ENCODE results near the gene OR6T1.

OR6T1 gene, protein sequence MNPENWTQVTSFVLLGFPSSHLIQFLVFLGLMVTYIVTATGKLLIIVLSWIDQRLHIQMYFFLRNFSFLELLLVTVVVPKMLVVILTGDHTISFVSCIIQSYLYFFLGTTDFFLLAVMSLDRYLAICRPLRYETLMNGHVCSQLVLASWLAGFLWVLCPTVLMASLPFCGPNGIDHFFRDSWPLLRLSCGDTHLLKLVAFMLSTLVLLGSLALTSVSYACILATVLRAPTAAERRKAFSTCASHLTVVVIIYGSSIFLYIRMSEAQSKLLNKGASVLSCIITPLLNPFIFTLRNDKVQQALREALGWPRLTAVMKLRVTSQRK

DNA sequence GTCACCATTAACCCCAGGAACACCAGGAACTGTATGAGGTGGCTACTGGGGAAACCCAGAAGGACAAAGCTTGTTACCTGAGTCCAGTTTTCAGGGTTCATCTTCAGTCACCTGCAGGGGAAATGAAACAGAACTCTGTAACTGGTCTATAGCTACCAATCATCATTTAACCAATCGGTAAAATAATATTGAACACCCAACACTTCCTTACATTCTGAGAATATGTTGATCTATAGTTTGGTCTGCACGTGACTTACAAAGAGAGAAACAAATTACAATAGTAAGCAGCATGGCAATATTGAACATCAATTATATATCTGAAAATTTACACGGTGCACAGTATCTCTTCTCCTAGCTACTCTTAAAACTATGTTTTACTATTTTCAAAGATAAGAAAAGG, at the start of gene OR6T1:
OR6T1 (minus strand) TSS at position 101 of the 400 bp plus-strand sequence; CDS start at position 101, 0 bp downstream.
- no peak for DNase-seq

DNA sequence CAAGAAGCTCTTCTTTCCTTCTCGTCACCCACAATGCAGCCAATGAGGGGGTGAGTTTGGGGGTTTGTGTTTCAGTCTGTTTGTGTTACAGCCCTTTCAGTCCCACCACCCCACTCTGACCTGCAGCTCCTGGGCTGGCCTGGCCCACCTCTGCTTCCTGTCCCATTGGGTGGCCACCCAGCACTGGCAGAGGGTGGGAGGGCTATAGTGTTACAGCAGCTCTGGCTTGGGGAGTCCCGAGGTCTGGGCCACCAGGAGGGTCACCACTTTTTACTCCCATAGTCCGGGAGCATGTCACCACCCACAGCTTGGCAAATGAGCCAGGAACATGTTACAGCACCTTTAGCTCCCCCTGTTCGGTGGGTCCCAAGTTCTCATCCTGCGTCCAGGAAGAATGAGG, 35.7 kb upstream of the OR6T1 start:
- no peak for DNase-seq

DNA sequence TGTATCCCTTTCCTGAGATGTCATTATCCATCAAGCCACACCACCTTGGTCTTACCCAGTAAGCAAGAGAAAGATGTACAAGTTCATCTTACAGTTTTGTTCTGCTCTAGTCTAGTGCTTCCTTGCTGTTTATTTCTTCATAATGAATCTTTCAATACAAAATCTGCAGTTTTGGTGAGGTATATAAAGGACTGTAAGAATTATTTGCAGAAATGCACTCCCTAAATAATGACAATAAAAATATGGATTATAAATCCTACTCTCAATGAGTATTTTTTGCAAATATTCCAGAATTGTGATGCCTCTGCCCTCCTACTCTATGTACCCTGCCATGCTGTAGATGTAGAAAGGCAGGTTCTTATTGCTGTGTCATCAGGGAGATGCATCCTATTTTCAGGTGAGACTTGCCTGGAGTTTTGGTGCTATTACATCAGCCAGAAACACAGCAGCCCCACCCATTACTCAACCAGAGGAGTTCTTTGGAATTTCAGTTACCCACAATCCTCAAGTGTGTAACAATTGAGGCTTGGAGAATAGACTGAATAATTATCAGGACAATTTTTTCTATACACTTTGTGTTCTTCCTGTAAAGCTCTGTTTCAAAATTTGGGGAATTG, 34.2 kb upstream of the OR6T1 start, which contains the start of gene OR10S1:
OR10S1 (minus strand) TSS at position 51 of the 617 bp plus-strand sequence. CDS start 117 bp downstream, outside the sequence.
- no peak for DNase-seq

DNA sequence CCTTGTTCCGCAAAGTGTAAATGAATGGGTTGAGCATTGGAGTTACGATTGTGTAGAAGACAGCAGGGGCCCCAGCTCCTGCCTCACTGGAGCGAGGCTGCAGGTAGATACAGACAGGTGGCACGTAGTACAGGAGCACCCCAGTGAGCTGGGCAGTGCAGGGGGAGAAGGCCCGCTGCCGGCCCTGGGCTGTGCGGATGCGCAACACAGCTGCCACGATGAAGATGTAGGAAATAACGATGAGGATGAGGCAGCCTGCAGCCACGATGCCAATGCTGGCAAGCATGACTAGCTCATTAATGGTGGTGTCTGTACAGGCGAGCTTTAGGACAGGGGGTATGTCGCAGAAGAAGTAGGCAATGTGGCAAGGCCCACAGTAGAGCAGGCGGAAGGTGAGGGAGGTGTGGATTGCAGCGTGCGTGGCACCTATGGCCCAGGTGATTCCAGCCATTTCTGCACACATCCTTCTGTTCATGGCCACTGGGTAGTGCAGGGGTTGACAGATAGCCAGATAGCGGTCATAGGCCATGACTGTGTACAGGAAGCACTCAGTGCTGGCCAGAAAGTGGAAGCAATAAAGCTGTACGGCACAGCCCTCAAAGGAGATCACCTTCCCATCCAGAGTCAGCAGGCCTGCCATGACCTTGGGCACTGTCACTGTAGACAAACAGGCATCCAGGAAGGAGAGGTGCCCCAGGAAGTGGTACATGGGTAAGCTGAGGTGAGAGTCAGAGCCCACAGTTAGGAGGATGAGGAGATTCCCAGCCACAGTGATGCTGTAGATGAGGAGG, 33.3 kb upstream of the OR6T1 start:
- DNase-seq, result no peak

DNA sequence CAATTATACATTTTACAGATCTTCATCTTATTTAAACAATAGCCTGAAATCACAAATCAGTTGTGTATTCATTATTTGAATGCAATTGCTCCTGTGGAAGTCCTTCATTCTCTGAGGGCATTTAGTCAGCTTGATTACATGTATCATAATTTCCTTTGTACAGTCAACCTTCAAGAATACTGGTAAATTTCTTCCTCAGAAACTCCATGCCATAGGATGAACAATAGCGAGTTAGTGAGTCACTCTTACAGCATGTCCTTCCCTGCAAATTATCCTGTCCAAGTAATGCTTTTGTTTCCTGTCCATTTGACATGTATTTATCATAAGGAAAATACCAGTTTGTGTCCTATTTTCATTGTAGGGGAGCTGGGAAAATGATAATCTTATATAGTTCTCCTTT, 30.2 kb upstream of the OR6T1 start:
- DNase-seq, result no peak

DNA sequence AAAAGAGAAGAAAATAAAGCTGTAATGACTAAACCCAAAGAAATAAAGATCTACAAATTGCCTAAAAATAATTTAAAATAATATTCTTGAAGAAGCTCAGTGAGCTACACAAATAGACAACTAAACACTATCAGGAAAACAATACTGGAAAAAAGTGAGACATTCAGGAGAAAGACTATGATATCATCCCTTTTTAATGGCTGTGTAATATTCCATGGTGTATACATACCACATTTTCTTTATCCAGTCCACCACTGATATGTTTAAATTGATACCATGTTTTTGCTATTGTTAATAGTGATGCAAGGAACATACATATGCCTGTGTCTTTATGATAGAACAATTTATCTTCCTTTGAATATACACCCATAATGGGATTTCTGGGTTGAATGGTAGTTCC, 13.1 kb upstream of the OR6T1 start:
- DNase-seq, result no peak

DNA sequence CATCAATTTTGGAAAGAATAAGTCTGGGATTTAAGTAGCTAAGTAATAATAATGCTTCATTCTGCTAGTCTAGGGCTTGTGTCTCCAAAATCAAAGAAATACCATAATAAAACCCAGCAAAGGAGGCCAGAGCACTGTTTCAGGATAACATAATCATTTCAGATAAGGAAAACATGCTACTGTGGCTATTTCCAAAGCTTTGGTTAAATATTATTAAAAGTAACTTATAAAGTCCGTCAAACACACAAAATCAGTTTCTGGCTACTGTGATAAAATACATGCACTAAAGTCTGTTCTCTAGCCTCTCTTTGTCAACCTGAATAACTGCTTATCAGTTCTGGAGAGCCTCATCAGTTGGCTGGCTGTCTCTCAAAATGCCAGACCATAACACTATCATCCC, 1.5 kb upstream of the OR6T1 start:
- DNase-seq, result no peak

DNA sequence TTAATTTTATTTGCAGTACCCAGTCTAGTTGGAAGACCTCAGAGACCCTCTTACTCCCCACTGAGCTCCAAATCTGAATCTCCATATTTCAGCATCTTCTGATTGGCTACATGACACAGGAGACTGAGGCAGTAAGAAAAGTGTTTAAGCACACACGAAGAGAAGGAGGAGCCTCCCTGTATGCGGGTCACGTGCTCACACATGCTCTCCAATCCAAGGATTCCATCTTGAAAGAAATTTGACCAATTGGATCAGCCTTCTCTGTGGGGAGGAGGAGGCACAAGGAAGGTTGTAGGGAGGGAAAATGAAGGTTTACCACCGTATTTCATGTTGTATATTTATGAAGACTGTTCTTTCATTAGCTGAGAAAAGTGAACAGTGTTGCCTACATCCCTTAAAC, 1.2 kb downstream of the OR6T1 start:
- DNase-seq, result no peak

DNA sequence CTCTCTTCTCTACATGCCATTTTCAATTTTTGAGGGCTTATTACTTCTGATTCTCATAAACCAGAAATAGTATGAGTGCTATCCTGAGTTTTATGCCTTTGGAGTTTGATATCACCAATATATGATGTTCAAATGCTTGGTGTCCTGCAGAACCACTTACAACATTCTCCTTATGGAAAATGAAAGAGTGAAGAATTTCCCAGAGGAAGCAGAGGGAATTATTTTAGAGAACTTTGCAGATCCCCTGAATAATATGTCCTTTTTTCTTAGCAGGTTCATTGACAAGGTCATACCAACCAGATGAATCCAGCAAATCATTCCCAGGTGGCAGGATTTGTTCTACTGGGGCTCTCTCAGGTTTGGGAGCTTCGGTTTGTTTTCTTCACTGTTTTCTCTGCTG, 4.3 kb downstream of the OR6T1 start, which contains the start of gene OR4D5:
OR4D5 (plus strand) TSS at position 301 of the 400 bp plus-strand sequence; CDS start at position 301, 0 bp downstream.
- DNase-seq, result no peak

DNA sequence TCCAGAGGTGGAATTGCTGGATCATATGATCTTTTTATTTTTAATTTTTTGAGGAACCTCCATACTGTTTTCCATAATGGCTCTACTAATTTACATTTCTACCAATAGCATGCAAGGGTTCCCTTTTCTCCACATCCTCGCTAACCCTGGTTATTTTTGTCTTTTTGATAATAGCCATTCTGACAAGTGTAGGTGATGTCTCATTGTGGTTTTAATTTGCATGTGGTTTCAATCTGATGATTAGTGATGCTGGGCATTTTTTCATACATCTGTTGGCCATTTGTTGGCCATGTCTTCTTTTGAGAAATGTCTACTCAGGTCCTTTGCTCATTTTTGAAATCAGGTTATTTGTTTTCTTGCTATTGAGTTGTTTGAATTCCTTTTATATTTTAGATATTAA, 19.6 kb downstream of the OR6T1 start:
- no peak for DNase-seq

DNA sequence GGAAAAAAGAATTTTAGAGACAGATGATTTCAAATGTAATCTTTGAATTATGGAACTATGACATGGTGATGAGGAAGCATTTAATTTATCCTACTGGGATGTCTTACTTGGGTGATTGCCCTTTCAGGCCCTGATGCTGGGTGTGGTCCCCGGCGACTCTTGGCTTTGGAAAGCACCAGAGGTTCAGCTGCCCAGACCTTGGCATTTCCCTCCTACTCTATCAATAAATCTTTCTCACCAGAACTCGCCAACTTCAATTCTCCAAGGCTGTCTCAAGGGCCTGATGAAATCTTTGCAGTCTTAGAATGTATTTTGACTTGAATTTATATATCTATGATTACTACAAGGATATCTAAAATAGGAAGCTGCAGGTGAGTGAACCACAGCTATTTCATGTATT, 22.7 kb downstream of the OR6T1 start:
- no peak for DNase-seq

DNA sequence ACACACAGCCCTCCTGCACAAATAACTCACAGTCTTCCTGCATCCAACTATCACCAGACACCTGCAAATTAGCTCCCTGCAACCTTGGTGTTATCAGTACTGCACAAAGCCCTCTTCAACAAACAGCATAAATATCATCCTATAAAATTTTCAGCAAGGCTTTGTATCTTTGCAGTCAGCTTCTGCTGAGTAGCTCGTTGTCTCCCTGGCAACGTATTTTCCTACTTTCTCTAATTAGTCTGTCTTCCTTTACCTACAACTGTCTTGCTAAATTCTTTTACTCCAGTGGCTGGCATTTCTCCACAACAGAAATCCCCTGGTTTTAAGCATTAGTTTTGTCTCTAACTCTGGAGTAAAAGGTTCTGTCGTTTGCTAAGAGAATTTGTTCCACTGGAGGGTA, 37.8 kb downstream of the OR6T1 start:
- no peak for DNase-seq

DNA sequence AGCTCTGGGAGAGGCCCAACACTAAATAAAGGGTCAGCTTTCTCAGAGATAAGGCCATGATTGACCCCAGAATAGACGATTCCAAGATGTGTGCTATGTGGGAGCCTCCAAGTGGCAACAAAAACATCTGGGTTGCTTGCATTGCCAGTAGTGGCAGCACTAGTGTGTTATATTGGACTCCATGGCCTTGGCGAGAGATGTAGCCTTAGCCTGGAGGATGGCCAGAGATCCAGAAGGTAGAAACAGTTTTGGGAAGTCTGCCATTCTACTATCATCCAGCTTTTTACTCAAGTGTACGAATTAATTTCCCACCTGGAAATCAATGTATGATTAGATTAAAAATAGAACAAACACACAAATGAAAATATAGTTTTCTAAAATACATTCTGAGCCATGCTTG, 38.7 kb downstream of the OR6T1 start:
- no peak for DNase-seq

DNA sequence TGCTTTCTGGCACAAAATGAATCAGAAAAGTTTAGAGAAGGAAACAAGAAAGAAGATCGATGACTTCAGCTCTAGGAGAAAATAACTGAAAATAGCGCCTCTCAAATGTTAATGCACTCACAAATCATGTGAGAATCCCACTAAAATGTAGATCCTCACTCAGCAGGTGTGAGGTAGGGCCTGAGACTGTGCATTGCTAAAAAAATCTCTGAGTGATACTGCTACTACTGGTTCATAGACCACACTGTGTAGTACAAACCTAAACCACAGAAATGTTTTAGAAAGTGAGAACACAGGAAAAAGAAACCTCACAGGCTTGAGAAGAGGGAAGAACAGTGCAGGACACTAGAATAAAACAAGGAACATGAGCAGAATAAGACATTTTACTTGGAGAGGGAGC, 39.7 kb downstream of the OR6T1 start:
- no peak for DNase-seq

DNA sequence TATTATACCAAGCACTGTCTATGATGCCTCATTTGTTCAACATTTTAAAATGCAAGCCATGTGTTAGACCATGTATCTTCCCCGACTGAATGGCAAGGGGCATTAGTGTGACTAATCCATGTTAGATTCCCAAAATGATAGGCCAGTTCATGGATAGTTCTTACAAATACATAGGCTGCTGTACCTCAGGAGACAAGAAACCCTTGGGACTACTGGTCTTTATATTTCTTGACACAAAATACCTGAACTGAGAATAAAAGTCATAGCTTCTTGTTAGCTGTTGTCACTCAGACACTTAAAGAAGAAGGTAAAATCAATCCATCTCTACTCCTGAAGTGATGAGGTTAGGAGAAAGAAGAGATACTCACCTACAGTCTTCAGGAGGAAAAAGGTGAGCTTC, 41.8 kb downstream of the OR6T1 start, which contains the start of gene OR8D4:
OR8D4 (plus strand) TSS at position 301 of the 400 bp plus-strand sequence. CDS start 4,265 bp downstream, outside the sequence.
- no peak for DNase-seq

DNA sequence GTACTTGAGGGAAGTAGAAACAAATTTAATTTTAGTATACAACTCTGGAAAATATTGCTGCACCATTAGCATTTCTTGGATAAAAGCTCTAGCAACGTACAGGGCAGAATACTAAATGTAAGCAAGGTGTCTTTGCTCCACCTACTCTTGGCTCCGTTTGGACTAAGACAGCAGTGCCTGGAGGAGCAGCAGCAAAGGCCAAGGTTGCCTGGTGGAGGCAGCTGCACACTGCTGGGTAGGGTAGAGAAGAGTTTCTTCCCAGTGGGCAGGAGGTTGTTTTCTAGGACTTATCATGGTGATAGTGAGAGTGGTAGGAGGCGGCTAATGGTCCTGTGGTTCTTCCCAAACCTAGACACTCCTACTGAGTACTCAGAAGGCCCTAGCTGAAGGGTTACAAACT, 43.8 kb downstream of the OR6T1 start:
- no peak for DNase-seq
